ENCODE results near the gene MAP3K14.

Gene MAP3K14

DNA sequence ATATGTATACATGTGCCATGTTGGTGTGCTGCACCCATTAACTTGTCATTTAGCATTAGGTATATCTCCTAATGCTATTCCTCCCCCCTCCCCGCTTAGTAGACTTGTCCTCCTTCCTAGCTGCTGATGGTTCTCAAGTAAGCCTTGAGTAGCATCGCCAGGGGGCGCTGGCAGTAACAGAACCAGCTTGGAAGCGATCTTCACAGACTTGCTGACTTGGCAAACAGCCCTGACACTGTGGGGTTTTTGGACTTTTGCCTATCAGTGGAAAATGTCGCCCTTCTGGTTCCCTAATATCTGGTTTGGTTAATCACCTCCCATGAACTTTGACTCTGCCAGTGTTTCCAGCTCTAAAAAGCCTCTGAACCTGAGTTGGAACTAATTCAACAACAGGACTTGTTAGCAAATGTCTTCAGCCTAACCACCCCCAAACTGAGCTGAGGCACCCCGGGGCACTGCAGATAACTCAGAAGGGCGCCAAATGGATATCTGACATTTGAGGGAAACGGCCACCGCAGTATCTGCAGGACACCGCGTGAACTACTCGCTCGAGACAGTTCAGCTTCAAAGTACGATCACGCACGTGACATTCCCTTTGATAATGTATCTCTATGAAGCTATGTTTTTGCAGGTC is 39.5 kb downstream of the MAP3K14 start:
- peak; percentile 83 for DNase-seq

DNA sequence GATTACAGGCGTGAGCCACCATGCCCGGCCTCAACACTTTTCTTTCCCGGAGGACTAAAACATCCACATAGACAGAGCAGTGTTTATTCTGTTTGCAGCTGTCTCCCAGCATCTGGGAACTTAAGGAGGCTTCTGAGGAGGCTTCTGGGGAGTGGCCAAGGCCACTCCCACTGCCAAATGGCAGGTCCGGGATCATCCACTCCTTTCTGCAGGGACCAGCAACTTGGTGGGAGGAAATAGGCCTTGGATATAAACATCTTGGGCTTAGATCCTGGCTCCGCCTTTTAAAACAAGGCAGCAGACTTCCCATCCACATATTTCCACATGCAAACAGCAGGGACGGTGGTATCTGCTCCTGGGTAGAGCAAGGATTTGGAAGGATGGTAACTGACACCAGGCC is 40.8 kb downstream of the MAP3K14 start:
- DNase-seq = no peak

- DNase-seq = no peak
Measured at GRCh38 chr17:45274033-45274432, 42.8 kb downstream of the MAP3K14 start.

GRCh38 chr17:45273551-45273957 is 43.3 kb downstream of the MAP3K14 start:
- no peak for DNase-seq

- no peak for DNase-seq
Measured at GRCh38 chr17:45271603-45272002, 45.2 kb downstream of the MAP3K14 start.

GRCh38 chr17:45270828-45271418 is 45.9 kb downstream of the MAP3K14 start:
- DNase-seq = peak; percentile 32

DNA sequence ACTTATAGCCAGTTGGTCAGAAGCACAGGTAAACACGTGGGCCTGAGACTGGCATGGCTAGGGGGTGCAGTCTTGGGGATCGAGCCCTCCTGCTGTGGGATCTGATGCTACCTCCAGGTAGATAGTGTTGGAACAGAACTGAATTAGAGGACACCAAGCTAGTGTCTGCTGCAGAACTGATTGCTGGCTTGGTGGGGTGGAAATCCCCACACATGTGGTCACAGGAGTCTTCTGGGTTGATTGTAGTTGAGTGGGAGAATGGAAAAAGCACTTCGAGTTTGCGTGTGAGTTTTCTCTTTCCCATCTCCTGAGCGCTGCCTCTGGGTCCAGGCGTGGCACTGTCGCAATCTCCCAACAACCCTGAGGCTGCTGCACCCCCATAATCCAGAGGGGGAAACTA is 46.9 kb downstream of the MAP3K14 start:
- DNase-seq = no peak

- DNase-seq = no peak
Measured at GRCh38 chr17:45267436-45268055, 49.3 kb downstream of the MAP3K14 start.

DNA sequence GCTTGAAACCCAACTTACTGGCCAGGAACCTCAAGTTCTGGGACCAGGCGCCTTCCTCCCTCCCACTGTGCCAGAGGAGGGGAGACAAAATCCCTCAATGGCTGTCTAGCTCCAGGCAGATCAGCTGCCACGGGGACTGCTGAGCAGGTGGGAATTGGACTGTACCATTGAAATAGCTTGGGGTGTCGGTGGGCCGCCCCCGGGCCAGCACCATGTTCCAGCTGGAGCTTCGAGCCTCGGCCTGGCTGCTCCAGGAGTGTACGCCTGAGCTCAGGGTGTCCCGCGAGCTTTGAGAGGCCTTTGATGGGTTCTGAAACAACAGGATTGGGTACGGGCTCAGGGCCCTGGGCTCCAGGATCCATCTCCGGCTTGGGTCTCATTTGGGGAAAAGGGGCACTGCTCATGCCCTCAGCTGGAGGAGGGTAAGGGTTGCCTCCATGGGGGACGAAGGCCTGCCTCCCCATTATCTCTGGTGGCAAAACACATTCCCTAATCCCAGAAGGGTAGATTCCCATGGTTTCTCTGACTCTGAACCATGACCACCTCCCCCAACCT is 50.4 kb downstream of the MAP3K14 start:
- no peak for DNase-seq

DNA sequence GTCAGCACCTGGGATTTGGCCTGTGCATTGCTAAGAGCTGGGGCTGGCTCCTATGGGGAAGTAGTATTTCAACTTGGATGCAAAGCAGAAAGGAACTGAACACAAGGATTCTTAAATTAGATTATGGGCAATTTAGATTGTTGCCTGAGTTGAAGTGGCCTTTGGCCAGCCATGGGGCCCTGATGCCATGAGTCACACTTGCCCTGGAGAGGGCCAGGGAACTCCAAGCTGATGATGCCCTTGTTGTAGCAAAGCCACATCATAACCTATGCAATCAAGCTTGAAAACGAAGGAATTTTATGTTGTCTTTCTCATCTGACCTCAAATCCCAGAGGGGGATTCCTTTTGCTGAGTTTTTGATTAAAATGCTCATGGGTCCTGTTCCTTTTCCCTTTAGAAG is 51.0 kb downstream of the MAP3K14 start:
- DNase-seq = no peak

DNA sequence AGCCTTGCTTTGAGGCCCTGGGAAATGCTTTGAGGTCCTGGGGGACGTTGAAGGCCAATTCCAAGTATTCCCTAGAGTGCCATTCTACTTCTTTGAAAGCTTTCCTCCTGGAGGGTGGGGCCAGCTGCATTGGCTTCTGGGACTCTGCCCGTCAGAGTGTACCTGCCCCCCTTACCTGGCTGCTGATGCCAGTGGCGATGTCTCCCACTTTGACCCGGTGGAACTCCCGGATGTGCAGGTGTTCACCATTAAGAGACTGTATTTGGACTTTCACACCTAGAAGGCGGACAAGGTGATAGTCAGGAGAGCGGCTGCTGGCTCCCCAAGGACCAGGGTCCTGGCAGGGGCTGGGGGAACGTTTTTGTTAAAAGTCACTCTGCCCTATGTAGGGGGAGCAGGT is 51.8 kb downstream of the MAP3K14 start:
- no peak for DNase-seq

DNA sequence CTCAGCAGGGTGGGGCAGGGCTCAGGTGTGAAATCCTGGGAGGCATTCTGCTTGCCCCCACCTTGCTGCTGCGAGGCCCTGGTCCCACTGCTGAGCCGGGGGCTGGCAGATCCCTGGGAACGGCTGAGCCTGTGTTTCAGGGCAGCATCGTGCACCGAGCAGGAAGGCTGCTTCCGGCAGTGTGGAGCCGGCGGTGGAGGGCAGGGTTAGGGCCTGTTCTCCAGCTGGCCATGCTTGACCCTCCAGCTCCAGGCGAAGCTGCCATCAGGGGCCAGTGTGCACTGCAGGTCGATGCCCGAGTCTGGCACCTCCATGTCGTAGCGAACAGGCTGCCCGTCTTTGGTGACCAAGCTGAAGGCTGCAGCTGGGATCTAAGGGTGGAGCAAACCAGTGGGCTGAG is 52.4 kb downstream of the MAP3K14 start:
- no peak for DNase-seq

GRCh38 chr17:45263477-45263860 is 53.4 kb downstream of the MAP3K14 start:
- DNase-seq = no peak

GRCh38 chr17:45262516-45263476 is 54.0 kb downstream of the MAP3K14 start:
- DNase-seq = no peak

GRCh38 chr17:45261577-45262515 is 55.0 kb downstream of the MAP3K14 start, which contains the start of gene SPATA32:
Gene SPATA32, minus strand, starts transcription at chr17:45262094. Its CDS starts 78 bp downstream, at chr17:45262016.
- DNase-seq = peak; percentile 59

- DNase-seq = no peak
Measured at GRCh38 chr17:45260204-45260783, 56.5 kb downstream of the MAP3K14 start.

DNA sequence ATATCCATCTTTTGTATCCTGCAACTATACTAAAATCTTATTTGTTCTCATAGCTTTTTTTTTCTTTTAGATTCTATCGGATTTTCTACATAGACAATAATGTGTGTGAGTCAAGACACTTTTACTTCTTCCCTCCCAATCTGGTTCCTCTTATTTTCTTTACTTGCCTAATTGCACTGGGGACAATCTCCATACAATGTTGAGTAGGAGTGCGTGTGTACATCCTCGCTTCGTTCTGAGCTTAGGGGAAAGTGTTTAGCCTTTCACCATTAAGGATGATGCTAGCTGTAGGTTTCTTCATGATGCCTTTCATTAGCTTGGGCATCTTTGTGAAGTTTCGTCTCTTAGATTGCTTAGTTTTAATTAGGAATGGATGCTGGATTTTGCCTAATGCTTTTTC is 57.8 kb downstream of the MAP3K14 start:
- DNase-seq = no peak

DNA sequence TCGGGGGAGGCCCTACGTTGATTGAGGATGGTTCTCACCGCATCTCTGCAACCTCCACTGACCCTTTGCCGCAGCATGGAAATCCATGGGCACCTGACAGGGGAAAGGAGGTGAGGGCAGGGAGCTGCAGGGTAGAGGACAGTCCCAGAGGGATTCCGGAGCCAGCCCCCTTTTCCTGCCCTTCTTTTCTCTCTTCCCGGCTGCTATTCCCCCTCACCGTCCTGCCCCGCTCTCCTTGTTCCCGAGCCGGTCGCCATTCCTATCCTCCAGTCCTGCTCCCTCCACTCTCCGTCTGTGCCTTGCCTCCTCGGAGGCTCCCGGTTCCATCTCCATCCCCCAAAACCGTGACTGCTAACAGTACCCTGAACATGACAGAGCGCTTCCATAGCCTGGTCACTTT is 59.7 kb downstream of the MAP3K14 start:
- DNase-seq = no peak

DNA sequence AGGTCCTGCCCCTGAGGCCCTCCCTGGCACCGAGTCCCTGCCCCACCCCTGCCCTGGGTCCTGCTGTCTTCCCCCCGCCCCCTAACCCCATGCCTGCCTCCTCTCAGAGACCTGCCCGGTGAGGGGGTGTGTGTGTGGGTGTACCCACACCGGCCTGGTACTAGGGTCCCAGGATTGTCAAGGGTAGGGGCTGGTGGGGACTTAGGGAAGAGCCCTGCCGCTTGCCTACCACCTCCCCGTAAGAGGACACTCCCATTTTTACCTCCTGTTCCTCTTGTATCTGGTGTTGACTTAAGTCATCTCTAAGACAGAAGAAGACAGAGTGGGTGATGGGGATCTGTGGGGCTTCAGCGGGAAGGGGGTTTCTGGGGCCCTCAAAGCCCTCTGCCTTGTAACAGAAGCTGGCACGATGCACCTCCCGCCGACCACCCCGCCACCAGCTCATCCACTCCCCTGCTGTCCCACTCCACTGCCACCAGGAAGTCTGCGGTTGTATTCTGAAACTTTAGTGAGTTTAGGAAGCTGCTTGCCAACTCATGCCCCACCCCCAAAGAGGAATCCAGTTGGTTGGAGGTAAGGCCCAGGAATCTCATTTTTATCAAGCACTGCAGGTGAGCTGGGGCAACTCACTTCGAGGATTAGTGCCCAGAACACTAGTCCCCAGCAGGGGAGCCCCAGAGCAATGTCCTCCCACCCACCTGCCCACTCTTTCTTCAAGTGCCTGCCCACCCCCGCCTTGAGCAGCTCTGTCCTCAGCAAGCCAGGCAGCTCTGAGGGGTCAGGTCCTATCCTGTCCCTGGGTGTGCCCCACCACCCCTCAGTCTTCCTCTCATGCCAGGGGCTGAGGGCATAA is 60.5 kb downstream of the MAP3K14 start:
- no peak for DNase-seq

DNA sequence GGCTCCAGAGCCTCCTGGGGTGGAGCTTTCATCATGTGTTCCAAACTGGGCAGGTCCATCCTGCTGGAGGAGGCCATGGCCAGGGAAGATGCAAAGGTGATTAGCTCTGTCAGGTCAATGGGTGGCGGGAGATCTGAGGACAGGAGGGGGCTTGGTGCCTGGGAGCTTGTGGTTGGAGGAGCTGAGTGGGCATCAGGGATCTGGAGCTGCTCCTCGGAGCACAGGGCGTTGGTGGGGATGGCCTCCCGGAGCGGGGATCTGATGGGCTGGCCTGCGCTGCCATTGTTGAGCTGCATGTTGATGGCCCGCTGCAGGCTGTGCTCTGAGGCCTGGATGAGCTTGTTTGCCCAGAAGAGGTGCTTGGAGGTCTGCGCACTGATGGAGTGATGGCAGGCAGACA is 61.5 kb downstream of the MAP3K14 start:
- DNase-seq = no peak
